NOMO-1 (cell line): ENCODE data around the gene MBP.

Experiments
- DNase-seq, 2 experiments: peaks; one replicate each; lab custom pipeline; 2025; ENCODE audit not compliant: unreplicated experiment in 2 of 2; lab: John Stamatoyannopoulos, UW

Gene MBP

DNA sequence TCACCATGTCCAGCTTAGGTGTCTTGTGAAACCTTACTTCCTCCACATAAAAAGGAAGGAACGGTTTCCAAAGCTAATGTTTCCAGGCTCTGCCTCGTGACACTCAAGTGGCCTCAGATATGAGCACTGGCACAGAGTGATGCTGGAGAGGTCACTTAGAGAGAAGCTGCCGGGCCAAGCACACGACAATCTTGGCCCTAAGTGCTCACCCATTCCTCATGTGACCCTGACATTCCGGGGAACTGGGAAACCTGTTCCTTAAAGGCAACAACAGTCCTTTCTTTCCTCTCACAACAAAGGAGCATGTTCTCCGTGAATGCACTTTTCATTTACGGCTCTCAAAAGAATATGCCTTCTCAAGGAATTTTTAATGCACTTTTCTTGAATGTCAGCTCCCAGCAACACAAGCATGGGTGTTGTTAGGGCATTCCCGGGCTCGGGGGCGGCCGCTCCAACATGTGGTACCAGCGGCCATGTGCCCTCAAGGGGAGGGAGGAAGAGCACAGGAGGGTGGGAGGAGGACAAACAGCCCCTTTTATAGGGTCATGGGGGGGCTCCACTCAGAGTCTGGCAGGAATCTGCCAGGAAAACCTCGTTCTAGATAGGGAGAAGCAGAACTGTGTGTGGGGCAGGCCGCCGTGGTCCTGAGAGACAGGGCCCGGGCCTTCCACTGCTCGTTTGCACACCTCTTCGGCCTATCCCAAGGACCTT, 118.6 kb downstream of the MBP start:
- peak in 1 of 2 experiments; percentile 18 for DNase-seq

DNA sequence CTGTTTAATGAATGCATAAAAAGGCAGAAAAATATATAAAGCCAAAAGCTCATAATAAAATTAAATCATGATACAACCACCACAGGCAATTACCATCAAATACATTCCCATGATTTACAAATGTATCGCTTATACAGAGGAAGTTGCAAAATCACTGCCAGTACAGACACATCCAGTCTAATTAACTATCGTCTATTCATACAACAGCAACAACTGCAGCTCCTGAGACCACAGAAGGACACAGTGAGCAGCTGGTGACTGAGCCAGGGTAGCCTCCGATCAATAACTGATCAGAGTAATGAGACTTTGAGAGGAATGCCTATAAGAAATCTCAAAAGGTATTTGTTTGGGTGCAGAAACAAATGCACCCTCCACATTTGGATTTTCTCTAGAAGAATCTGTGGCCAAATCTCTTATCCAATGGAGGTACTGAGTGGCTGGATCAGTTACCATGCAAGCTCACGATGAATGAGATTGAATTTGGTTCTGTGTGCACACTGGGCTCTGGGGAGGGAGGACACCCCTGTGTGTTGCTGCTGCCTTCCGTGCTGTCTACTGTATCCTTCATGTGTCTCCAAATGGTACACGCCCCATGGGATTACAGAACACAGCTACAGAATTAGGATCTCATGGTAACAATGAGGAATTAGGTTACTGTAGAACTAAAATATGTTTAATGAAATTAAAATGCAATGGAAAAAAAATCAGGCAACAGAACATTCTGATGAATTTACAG, 119.6 kb downstream of the MBP start:
- peak; percentile 36 to 66 for DNase-seq

DNA sequence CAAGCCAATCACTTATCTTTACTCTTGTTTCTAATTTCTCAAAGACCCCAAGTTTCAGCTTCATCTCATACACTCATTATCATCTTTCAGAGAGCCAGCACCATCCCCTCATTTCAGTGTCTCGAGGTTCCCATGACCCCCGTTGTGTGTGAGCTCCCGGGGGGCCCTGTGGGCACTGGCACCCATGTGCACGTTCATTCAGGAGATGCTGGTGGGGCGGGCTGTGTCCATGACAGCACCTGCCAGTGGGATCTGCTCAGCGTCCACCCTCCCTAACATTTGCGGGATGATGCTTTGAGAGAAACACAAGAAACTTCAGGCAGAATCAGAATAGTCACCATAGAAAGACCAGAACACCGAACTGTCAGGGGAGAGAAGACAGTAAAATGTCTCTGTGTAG, 120.5 kb downstream of the MBP start:
- DNase-seq = no peak

DNA sequence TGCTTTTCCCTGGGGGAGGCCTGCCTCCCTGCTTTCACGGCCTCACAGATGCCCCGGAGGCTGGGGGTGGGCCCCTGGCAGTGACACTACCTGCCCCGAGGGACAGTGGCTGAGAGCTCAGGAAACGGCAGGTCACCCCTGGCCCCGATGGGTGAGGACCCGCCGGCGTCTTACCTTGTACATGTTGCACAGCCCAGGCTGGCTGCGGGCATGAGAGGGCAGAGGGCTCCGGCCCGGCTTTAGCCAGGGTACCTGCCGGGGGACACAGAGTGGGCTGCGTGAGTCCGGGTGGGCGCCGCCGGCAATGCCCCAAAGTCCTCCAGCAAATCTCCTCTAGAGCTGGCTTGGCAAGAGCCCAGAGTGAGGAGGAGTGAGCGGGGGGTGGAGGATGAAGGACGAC, 122.9 kb downstream of the MBP start:
- no peak for DNase-seq

DNA sequence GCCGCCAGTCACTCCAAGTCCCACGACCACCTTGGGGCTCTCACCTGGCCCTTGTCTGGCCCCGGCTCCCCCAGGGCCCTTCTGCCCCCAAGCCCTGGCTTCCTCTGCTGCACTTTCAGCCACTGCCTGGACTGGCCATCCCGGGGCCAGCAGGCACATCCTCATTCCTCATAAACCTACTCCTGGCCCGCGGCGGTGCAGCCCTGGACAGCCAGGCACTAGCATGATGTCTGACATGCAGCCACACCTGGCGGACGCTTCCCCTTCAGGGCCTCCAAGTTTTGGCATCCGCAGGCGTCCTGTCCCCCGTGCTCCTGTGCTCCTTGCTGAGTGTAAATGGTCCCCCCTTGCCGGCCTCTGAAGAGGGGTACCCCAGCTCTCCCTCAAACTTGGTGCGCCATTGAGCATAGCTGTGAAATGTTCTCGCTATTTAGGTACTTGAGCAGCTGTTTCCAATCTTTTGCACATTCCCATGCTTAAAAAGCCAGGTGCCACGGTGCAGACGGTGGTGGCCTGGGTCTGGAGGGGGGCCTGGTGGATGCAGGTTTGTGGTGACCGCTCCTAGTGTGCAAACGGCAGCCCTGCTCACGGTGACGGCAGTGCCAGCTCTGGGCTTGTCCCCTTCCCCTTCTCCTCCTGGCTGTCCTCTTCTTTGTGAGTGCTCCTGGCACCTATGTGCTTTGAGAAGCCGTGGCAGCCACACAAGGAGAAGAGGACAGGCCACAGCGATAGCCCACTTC, 123.8 kb downstream of the MBP start:
- DNase-seq = no peak

DNA sequence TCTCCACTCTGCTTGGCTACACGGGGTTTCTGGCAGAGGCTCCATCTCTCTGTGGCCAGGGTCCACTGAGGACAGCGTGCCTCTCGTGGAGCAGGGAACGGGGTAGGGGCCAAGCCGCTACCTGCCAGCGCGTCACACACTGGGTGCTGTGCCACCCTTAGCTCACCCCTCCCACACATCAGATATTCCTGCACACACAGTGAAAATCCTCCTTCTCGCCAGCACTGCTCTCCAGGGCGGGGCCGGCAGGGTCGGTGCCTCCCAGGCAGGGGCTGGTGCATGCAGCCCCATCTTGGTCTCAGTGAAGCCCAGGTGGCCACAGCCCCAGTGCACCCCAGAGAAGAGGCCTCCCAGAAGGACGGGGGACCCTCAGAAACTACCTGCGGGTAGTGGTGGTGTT, 124.6 kb downstream of the MBP start:
- DNase-seq = no peak

DNA sequence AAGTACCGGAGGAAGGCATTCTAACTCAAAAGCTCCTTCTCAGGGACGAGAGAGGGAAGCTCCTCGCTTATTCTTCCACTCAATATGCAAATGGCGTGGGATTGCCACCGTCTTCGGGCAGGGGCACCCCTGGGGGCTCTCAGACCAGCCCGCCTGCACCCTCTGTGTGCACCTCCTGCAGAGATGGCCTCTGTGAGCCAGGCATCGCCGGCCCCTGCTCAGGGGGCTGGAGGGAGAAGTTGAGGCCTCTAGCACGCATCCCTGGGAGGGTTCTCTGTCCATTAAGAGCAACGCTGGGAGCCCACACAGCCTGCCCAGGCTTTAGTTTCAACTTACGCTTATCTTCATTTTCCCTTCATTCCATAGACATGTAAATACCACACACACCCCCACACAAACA, 125.3 kb downstream of the MBP start:
- no peak for DNase-seq

DNA sequence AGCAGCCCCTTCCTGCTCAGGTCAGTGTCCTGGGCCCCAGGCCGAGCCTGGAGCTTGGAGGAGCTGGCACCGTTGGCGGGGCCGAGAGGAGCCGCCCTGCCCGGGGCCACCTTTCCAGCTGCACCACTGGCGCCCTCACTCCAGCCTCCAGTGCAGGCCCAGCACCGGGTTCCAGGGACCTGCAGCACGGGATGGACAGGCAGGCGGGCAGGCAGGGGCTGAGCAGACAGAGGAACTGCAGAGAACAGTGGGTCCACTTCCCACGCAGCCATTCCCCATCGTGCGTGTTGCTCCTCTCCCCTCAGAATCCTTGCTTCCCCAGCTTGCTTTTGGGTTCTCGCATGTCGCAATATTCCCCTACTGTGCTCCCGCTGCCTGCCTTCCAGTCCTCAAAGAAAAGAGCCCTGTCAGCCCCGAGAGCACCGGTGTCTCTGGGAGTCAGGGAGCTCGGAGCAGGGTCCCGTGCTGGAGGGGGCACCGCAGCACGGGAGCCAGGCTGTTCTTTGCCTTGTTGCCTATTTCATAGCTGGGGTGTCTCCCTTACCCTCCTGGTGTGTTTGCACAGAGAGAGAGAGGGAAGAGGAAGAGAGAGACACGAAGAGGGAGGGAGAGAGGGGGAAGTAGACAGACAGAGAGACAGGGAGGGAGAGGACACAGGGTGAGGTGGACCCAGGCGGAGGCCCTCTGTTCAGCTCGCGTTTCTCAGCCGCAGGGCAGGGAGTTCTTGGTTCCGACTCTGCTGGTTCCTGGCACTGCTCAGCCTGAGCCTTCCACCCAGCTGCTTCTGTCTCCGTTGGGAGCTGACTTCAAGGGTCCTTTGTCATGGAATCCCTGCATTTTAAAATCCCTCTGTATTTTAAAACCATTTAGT, 126.0 kb downstream of the MBP start:
- peak; percentile 51 to 75 for DNase-seq

DNA sequence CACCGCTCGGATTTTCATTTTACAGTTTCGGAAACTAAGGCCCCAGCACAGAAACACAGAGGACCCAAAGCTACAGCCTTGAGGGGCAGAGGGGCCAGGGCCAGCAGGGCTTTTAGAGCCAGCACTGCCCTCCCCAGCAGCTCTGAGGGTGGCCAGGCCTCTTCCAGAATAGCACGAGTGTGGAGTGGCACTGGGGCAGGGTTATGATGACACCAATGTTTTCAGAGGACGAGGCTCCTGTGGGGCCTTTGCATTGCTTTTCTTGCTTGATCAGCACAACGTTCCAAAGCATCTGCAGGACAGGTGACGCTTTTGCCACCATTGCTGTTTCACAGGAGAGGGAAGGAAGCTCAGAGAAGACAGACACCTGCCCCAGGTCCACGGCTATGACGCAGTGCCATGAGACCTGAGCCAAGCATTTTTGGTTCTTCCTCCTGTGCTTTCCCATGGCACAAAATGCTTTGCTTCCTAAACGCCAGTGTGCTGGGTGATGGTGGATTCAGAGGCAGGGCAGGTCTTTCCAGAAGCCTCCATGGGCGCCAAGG, 126.9 kb downstream of the MBP start:
- DNase-seq = no peak

DNA sequence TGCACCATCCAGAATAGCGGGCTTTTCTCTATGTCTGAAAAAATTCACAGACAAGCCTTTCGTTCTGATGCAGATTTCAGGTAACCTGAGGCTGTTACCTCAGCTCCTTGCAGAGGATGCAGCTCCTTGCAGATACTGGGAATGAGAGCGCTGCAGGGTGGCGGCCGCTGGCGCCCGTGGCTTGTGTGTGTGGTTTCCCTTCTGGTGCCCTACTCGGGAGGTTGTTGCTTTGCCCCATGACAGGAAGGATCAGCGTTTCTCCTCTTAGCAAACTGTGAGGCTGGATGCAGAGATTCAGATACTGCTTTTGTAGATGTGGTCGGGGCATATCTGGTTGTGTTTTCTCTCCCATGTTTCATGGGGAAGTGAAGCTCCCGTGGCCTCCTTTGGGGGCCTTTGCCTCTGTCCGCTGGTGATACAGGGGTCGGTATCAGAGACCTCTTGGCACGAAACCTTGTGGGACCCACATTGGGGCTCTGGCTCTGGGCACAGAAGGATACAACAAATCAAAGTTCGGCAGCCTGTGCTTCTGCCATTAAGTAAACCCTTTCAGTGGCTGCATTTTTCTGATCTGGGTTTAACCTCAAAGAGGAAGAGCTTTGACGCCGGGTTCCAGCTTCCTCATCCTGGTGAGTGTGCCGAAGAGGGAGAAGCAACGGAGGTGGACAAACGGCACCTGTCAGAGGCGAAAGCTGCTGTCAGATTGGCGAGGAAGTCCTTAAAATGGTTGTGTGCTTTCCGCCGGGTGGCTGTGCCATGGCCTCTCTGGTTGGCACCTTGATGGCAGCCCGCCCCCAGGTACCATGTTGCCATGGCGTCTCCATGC, 127.8 kb downstream of the MBP start:
- peak; percentile 68 to 79 for DNase-seq

DNA sequence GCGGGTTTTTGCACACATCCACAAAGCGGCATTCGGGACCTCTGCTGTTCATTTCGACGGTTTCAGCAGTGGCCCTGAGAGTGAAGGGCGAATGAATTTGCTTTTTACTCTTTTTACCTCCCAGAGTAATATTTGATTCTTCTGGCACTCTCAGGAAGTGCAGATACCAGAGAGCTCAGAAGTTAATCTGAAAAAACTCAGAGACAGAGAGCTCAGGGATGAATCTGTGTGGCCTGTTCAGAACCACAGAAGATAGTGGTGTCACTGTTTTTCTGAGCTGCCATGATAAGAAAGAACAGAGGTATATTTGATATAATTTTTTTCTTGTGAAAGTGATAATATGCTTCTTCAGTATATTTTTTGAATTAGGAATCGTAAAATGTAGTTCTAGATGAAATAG, 129.3 kb downstream of the MBP start:
- DNase-seq = no peak

DNA sequence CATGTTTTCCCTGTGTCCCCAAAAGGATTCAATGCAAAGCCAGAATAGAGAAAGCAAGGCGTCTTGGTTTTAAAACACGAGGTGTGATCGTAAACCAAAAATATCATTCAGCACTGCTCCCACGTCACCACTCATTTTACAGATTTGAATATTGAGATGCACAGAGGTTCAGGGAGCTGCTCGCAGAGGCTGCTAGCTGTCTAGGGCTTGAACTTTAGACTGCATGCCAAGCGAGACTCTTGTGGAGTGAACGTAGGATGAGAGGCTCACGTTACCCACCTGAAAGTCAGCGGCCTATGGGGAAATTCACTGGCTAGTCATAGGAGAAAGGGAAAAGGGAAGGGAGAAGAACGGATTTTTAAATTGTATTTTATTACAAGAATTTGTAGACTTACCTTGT, 130.1 kb downstream of the MBP start:
- no peak for DNase-seq

DNA sequence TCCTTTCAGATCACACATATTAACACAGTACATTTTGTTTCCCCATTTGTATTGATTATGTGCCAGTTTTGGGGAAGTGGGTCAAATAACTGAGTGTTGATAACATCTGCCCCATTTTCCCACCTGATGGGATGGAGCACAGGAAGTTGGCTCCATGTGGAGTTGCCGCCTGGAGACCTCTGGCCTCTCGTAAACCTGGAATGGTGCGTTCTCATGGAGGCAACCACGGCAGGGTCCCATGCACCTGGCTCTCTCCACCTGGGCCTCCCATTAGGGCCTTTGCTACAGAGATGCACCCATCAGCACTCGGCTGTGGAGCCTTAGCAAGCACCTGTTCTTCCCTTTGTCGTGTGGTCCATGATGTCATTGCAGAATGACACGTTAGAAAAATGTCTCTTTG, 130.6 kb downstream of the MBP start:
- DNase-seq = no peak

DNA sequence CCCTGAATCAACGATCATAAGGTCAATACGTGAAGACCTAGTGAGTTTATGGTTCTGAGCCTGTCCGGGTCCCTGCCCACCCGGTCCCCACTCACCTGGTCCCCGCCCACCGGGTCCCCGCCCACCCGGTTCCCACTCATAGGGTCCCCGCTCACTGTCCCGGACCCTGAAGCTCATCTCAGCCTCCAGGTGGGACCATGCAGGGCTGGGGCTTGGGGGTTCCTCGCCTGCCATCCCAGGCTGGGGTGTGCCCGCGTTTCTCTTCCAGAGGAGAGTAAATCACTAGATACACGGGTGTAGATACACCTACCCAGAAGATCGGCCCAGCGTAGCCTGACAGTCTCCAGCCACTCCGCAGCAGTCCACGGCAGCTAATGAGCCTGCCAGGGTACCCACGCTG, 131.5 kb downstream of the MBP start:
- no peak for DNase-seq

DNA sequence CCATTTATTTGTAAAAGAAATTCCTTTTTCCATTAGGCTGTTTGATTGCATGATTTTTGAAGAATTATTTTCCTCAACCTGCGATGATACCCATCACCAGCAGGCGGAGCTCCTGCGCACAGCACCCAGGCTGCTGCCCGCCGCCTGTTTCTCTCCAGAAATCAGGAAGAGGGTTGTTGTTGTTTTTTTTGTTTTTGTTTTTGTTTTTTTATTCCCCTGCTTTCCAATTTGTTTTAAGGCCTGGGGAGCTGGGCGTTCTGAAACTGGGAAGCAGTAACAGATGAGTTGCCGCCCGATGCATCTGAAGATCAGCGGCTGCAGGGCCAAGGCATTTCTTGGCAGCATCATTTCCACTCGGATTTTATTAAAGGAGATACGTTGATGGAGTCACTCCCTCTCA, 132.1 kb downstream of the MBP start:
- DNase-seq = peak; percentile 2 to 36

DNA sequence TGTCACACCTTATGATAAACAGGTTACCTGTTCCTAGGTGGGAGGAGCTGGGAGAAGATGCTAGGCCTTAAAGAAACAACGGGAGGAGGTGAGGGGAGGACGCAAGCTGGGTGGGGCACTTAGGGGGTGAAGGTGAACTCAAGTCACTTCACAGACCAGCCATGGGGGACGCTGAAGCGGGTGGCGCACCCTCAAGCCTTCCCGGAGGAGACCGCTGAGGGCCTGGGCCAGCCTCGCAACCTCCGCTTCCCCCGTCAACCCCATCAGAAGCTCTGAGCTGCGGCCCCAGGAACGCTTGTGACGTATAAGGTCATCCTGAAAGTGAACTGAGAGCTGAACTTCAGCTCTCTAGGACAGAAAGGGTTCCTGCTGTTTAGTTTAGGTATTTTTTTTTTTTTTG, 133.5 kb downstream of the MBP start:
- no peak for DNase-seq

DNA sequence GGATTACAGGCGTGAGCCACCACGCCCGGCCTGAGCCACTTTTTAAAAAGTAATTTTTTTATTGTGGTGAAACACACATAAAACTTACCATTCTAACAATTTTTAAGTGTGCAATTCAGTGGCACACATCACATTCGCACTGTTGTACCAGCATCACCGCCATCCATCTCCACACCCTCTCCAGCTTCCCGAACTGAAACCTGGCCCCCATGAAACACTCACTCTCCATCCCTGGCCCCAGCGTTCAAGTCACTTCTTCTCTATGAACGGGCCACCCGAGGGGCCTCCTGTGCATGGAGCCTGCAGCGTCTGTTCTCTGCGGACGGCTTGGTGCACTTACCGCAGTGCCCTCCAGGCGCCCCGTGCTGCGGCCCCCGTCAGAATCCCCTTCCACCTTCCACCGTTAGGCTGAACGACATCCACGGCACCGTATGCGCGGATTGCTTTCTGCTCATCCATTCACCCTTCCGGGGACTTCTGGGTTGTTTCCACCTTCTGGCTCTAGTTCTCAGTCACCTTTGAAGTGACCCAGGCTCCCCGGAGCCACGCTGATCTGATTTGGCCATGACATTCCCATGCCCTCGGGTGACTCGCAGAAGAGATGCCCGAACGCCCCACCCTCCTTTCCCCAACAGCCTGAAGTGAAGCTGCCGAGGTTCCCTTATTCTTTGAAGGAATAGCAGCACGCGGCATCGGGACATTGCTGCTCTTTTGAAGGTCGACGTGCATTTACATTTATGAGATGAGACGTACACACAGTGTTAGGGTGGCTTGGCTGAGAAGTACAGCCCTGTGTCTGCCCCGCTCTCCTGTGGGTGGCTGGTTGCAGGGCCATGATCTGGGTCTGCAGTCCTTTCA, 134.4 kb downstream of the MBP start:
- no peak for DNase-seq

DNA sequence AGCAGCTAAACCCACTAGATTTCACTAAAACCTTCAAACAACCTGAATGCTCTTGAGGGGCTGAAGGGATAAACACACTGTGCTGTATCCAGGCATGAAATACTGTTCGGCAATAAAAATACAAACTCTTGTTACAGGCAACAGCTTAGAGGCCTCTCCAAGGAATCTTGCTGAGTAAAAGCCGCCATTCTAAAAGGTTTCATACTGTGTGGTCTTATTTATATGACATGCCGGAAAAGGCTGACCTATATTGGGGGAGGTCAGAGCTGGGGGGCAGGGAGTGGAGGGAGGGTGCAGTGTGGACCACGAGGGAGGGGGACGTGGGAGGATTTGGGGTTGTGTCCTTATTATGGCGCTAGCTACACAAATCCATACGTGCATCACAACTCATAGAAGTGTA, 136.2 kb downstream of the MBP start:
- no peak for DNase-seq

DNA sequence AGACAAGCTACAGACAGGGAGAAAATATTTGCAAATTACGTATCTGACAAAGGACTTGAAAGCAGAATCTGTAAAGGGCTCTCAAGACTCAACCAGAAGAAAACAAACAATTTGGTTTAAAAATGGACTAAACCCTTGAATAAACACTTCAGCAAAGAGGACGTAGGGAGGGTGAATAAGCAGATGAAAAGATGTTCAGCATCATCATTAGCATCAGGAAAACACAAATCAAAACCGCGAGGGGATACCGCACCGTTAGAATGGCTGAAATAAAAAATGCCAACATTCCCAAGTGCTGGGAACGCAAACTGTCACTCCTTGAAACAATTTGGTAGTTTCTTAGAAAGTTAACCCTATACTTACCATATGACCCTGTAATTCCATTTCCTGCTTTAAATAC, 136.7 kb downstream of the MBP start:
- no peak for DNase-seq
